Measurements from ENCODE around the gene DSC3. TPM values are rescaled to one million over a fixed set of nuclear protein-coding genes. Genes with fewer than 3 reads are reported as not detected.

Gene DSC3
- total RNA-seq, 4 donors from 2014 or later, result 0.15 to 1.5 (median 0.33) TPM; not detected in 1

DNA sequence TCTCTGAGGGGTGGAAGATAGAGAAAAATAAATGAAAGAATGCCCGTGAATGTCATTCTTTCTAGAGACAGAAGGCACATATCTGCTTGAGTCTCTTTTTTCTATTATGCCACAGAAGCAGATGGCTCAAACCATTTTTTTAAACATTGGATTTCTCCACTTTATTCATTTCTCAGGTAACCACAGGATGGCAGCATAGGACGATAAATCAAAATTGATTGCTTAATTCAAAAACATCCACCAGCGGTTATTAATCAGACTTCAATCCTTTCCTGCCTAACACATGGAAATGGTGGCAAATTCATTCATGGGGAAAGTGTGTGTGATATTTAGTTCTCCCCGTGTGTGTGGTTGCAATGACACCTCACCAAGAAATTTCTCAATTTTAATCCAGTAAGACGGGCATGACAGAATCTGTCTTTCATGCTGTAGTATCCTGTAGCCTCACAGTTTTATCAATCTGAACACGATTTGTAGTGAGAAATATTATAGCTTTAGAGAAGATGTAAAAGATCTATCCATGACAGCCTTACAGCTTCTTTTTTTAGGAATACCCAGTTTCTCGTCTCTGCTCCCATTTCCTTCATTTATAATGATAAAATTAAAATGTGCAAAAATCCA lies 72.2 kb downstream of the DSC3 start:
- DNase-seq, result no peak
- Histone ChIP-seq H3K27ac (no peak overlapping the region), H3K4me3 (replicated peaks in 1 of 3) (no peak overlapping the region), H3K9me3 (no peaks in the 10 kb centered on the region), H3K36me3 (no peaks in the 10 kb centered on the region), H3K4me1 (no peaks in the 10 kb centered on the region), H3K27me3 (no peaks in the 10 kb centered on the region)
- TF ChIP-seq CTCF (IDR thresholded peaks at IDR 0.05) (peak in 4 of 6 experiments; percentile 26 to 66 (median 52)), POLR2A (IDR thresholded peaks at IDR 0.05) (no peak)
- 35 to 37% methylated on average over 7 of the region's 7 CpGs for WGBS, 2 donors
- intact Hi-C loops (cut with DNase I), result no loop called here

DNA sequence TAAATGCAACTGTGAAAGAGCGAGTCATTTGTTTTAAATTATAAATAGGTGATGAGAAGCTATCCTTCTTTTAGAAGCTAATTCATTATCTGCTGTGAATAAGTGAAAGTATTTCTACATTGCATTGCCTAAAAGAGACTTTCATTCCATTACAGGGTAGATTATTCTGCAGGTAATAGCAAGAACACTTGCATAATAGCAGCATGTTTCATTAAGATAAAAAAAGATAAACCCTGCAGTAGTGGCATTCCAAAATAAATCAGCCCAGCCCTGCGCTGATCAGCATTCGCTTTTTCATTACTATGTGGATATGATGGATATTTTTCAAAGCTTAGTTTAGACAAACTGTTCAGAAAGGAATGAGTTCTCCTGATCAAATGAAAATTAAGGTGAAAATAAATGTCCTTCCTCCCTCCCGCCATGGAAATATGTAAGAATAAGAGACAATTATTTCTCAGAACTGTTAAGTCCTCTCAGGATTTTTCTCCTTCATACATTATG lies 72.8 kb downstream of the DSC3 start:
- WGBS, 2 donors, result 88% methylated on average over 4 of the region's 4 CpGs

DNA sequence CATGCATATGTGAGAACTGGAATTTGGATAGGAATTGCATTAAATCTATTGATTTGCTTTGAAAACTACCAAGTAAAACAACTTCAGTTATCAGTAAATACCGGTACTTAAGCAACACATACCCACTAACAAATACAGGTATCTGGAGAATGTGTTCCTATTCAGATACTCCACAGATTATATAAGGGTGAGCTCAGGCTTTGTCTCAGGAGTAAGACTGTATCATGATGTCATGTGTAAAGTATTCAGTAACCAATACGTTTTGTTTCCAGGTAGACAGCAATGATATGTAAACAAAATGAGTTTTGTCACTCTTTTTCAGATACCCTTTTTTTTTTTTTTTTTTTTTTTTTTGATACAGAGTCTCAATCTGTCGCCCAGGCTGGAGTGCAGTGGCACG lies 74.8 kb downstream of the DSC3 start:
- no peak for DNase-seq
- TF ChIP-seq CTCF (IDR thresholded peaks at IDR 0.05) (no peak), POLR2A (IDR thresholded peaks at IDR 0.05) (no peak)
- WGBS, 2 donors, result 79 to 80% methylated on average over 4 of the region's 4 CpGs
- no peaks in the 10 kb centered on the region for H3K27me3 ChIP-seq
- intact Hi-C loops (cut with DNase I), result no loop called here
- no peak overlapping the region for H3K27ac ChIP-seq
- H3K9me3 ChIP-seq, result no peaks in the 10 kb centered on the region
- H3K4me3 ChIP-seq (replicated peaks in 1 of 3), result no peak overlapping the region
- H3K4me1 ChIP-seq, result no peaks in the 10 kb centered on the region
- no peaks in the 10 kb centered on the region for H3K36me3 ChIP-seq

More for the DNA sequence above, 72.8 kb downstream of the DSC3 start:
- H3K27me3 ChIP-seq, result no peaks in the 10 kb centered on the region
- no peaks in the 10 kb centered on the region for H3K36me3 ChIP-seq
- H3K27ac ChIP-seq, result no peak overlapping the region
- no peaks in the 10 kb centered on the region for H3K4me1 ChIP-seq
- no peak for TF ChIP-seq CTCF (IDR thresholded peaks at IDR 0.05)
- no peak for TF ChIP-seq POLR2A (IDR thresholded peaks at IDR 0.05)
- intact Hi-C loops (cut with DNase I), result no loop called here
- no peak for DNase-seq
- no peaks in the 10 kb centered on the region for H3K9me3 ChIP-seq
- no peak overlapping the region for H3K4me3 ChIP-seq (replicated peaks in 1 of 3)

- no peak overlapping the region for H3K4me3 ChIP-seq (replicated peaks in 1 of 3)
- intact Hi-C loops (cut with DNase I), result no loop called here
- DNase-seq, result no peak
- H3K4me1 ChIP-seq, result no peaks in the 10 kb centered on the region
- H3K27ac ChIP-seq, result no peak overlapping the region
- H3K27me3 ChIP-seq, result no peaks in the 10 kb centered on the region
- no peaks in the 10 kb centered on the region for H3K9me3 ChIP-seq
- 88 to 89% methylated on average over 4 of the region's 4 CpGs for WGBS, 2 donors
- no peaks in the 10 kb centered on the region for H3K36me3 ChIP-seq
- TF ChIP-seq CTCF (IDR thresholded peaks at IDR 0.05), result no peak
- no peak for TF ChIP-seq POLR2A (IDR thresholded peaks at IDR 0.05)
These were observed 77.3 kb downstream of the DSC3 start for GRCh38 chr18:30965237-30965636.

GRCh38 chr18:30960661-30961060 lies 81.9 kb downstream of the DSC3 start:
- Histone ChIP-seq H3K27ac (no peak overlapping the region), H3K27me3 (no peaks in the 10 kb centered on the region), H3K9me3 (no peaks in the 10 kb centered on the region), H3K4me3 (replicated peaks in 1 of 3) (no peak overlapping the region), H3K36me3 (no peaks in the 10 kb centered on the region), H3K4me1 (no peaks in the 10 kb centered on the region)
- no peak for DNase-seq
- 91 to 95% methylated on average over 6 of the region's 6 CpGs for WGBS, 2 donors
- intact Hi-C loops (cut with DNase I), result no loop called here
- TF ChIP-seq CTCF (IDR thresholded peaks at IDR 0.05), result no peak
- TF ChIP-seq POLR2A (IDR thresholded peaks at IDR 0.05), result no peak

Data from thyroid gland (tissue), 4 donors.